Activated B cell treated with CpG ODN at 0.5 μM for 24 hours (primary cell): Measurements from ENCODE around the gene BNIP3. TPM values are rescaled to one million over a fixed set of nuclear protein-coding genes. Genes with fewer than 3 reads are reported as not detected.
"Not testable (repeated sequence)": the region's sequence is repeated elsewhere in the genome, so short reads cannot be mapped to it uniquely, and the experiment has no call there.

Source experiments
- ATAC-seq: fragments of 200-7000 bp; cut with Tn5 transposase; one replicate; pipeline ENCODE4 v1.10.0; 2021; ENCODE audit warnings: low read depth, mild to moderate bottlenecking, moderate library complexity
- CTCF ChIA-PET: fragments of 350-600 bp; sonication (Branson Sonifier 250); formaldehyde crosslinking; loops from one replicate; lab custom pipeline; 2021; ENCODE audit warnings: antibody characterized with exemption; lab: Charles Lee
- POLR2A ChIA-PET: fragments of 350-600 bp; sonication (Branson Sonifier 250); formaldehyde crosslinking; loops from one replicate; lab custom pipeline; 2021; ENCODE audit warnings: antibody characterized with exemption; lab: Charles Lee
- DNase-seq: peaks from one replicate; pipeline ENCODE4 v3.0.0; 2022
- H3K27ac Mint-ChIP-seq: one replicate; pipeline ENCODE4 v1.8.0; 2020; ENCODE audit warnings: mixed read lengths
- H3K27me3 Mint-ChIP-seq: one replicate; pipeline ENCODE4 v1.8.0; 2021; ENCODE audit warnings: mixed read lengths
- H3K36me3 Mint-ChIP-seq: one replicate; pipeline ENCODE4 v1.8.0; 2021; ENCODE audit warnings: low read depth, mixed read lengths
- H3K4me1 Mint-ChIP-seq: one replicate; pipeline ENCODE4 v1.8.0; 2021; ENCODE audit warnings: mixed read lengths
- H3K4me3 Mint-ChIP-seq: one replicate; pipeline ENCODE4 v1.8.0; 2020; ENCODE audit warnings: mild to moderate bottlenecking, mixed read lengths
- H3K9me3 Mint-ChIP-seq: one replicate; pipeline ENCODE4 v1.8.0; 2020; ENCODE audit warnings: mixed read lengths
- CTCF ChIP-seq: fragments of 200-600 bp; IDR thresholded peaks from one replicate; pipeline ENCODE4 v1.8.0; 2022; ENCODE audit warnings: antibody characterized with exemption, mild to moderate bottlenecking
- intact Hi-C: fragments of 100-400 bp; cut with micrococcal nuclease; formaldehyde crosslinking; loops from one replicate; pipeline ENCODE4 v1.15.1; 2024
- total RNA-seq: library from RNA; stranded (reverse); gene quantifications from 2 replicates; pipeline ENCODE4 v1.2.3, GENCODE V29; 2022

BNIP3 gene
- total RNA-seq, 1 donor from 2014 or later, result 10.6 TPM

DNA sequence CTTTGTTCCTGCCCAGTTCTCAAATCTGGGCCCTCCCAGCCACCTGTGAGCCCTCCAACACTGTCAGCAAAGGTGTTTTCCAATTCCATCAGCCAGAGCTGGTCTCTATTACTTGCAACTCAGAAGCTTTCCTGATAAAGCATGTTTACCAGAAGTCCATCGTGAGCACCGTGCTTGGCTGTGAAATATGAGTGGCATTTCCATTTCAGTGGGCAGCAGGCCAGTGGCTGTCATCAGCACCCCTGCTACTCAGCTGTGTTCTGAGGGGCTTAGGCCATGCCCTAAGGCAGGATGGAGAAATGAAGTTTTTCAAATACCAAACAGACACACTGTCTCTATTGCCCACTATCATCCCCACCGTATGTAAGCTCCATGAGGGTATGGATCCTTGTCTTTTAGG, 12.7 kb upstream of the BNIP3 start:
- Mint-ChIP-seq H3K4me1 (no peaks in the 10 kb centered on the region), H3K27ac (no peak overlapping the region)

GRCh38 chr10:131993275-131993674, 11.6 kb upstream of the BNIP3 start:
- no peak overlapping the region for H3K4me3 Mint-ChIP-seq
- TF ChIP-seq CTCF, result no peak
- no peak for DNase-seq
- ChIA-PET POLR2A (no interaction called here), CTCF (no interaction called here)
- no peaks in the 10 kb centered on the region for H3K36me3 Mint-ChIP-seq
- ATAC-seq, result no peak
- H3K27me3 Mint-ChIP-seq, result peaks cover 2% of the 10 kb centered on the region
- no peaks in the 10 kb centered on the region for H3K9me3 Mint-ChIP-seq
- H3K27ac Mint-ChIP-seq, result no peak overlapping the region
- no peaks in the 10 kb centered on the region for H3K4me1 Mint-ChIP-seq
- intact Hi-C loops, result no loop called here

More for the DNA sequence above, 12.7 kb upstream of the BNIP3 start:
- intact Hi-C loops, result no loop called here
- Mint-ChIP-seq H3K9me3 (no peaks in the 10 kb centered on the region), H3K36me3 (no peaks in the 10 kb centered on the region), H3K4me3 (no peak overlapping the region), H3K27me3 (peaks cover 2% of the 10 kb centered on the region)
- ChIA-PET POLR2A (no interaction called here), CTCF (no interaction called here)
- no peak for ATAC-seq
- DNase-seq, result no peak
- TF ChIP-seq CTCF, result no peak

DNA sequence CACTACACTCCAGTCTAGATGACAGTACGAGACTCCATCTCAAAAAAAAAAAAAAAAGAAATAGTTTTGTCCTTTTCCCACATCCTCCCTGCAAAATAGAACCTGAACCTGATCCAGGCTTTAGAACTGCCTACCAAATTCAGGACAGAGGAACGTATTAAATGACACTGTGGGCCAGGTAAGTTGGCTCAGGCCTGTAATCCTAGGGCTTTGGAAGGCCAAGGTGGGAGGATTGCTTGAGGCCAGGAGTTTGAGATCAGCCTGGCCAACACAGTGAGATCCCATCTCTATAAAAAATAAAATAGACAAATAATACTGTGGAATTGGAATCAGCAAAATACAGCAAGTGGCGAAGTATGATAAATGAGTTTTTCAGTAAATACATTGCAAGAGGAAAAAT, 10.0 kb upstream of the BNIP3 start:
- peaks cover 4% of the 10 kb centered on the region for H3K27me3 Mint-ChIP-seq
- no peak for TF ChIP-seq CTCF
- no peaks in the 10 kb centered on the region for H3K9me3 Mint-ChIP-seq
- CTCF ChIA-PET, result no interaction called here
- intact Hi-C loops, result no loop called here
- DNase-seq (no peak), ATAC-seq (no peak)
- H3K4me1 Mint-ChIP-seq, result no peaks in the 10 kb centered on the region
- POLR2A ChIA-PET, result no interaction called here
- no peak overlapping the region for H3K4me3 Mint-ChIP-seq
- H3K27ac Mint-ChIP-seq, result no peak overlapping the region
- H3K36me3 Mint-ChIP-seq, result no peaks in the 10 kb centered on the region

DNA sequence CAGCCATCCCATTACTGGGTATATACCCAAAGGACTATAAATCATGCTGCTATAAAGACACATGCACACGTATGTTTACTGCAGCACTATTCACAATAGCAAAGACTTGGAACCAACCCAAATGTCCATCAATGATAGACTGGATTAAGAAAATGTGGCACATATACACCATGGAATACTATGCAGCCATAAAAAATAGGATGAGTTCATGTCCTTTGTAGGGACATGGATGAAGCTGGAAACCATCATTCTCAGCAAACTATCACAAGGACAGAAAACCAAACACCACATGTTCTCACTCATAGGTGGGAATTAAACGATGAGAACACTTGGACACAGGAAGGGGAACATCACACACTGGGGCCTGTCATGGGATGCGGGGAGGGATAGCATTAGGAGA, 6.1 kb upstream of the BNIP3 start:
- H3K9me3 Mint-ChIP-seq, CTCF ChIA-PET, H3K36me3 Mint-ChIP-seq, H3K27ac Mint-ChIP-seq, DNase-seq, H3K27me3 Mint-ChIP-seq, H3K4me1 Mint-ChIP-seq, H3K4me3 Mint-ChIP-seq, ATAC-seq, intact Hi-C loops, POLR2A ChIA-PET: not testable (repeated sequence)

- H3K27me3 Mint-ChIP-seq, ATAC-seq, DNase-seq, H3K4me1 Mint-ChIP-seq, H3K4me3 Mint-ChIP-seq, H3K9me3 Mint-ChIP-seq, POLR2A ChIA-PET, CTCF ChIA-PET, H3K27ac Mint-ChIP-seq, intact Hi-C loops, H3K36me3 Mint-ChIP-seq: not testable (repeated sequence)
Observed at GRCh38 chr10:131987301-131987700, 5.6 kb upstream of the BNIP3 start.

DNA sequence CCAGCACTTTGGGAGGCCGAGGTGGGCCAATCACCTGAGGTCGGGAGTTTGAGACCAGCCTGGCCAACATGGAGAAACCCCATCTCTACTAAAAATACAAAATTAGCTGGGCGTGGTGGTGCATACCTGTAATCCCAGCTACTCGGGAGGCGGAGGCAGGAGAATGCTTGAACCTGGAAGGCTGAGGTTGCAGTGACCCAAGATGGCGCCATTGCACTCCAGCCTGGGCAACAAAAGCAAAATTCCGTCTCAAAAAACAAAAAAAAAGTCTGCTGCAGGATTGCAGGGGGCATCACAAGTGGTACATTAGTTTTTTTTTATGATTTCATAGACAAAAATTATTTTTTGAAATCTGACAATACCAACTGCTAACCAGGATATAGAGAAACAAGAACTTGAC, 5.1 kb upstream of the BNIP3 start:
- H3K4me3 Mint-ChIP-seq, H3K27ac Mint-ChIP-seq, intact Hi-C loops, DNase-seq, H3K27me3 Mint-ChIP-seq, H3K9me3 Mint-ChIP-seq, POLR2A ChIA-PET, CTCF ChIA-PET, ATAC-seq, H3K36me3 Mint-ChIP-seq, H3K4me1 Mint-ChIP-seq: not testable (repeated sequence)

DNA sequence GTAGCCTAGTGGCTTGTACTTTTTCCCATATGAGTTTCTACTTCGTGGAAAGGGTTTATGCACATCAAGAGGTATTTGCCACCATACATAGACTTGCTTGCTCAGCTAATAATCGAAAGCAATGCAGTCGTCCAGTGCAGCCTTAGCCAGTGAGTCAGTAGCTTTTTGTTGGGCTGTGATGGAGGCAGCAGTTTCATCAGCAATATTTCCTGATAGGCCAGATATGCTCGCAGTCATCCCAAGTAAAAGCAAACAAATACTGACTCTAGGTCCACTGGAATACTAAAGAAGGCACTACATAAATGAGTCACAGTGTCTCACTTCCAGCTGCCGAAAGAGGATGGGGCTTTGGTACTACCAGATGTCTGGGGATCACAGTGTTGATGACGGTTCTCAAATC, 2.1 kb upstream of the BNIP3 start:
- DNase-seq, result no peak

More for the DNA sequence above, 2.1 kb upstream of the BNIP3 start:
- Mint-ChIP-seq H3K27ac (no peak overlapping the region), H3K4me3 (no peak overlapping the region), H3K9me3 (no peaks in the 10 kb centered on the region), H3K4me1 (peaks cover 10% of the 10 kb centered on the region), H3K36me3 (no peaks in the 10 kb centered on the region), H3K27me3 (peaks cover 4% of the 10 kb centered on the region)
- ATAC-seq, result no peak
- TF ChIP-seq CTCF, result no peak
- ChIA-PET CTCF (no interaction called here), POLR2A (no interaction called here)
- intact Hi-C loops, result loop anchor here (5.0 kb wide), 1 partner anchor 414 kb away; the partner anchor contains the start of gene PWWP2B
